K562 (cell line): Measurements from ENCODE around the gene GJA10. TPM values are rescaled to one million over a fixed set of nuclear protein-coding genes. Genes with fewer than 3 reads are reported as not detected.

ENCODE experiments used
- ATAC-seq: fragments of 200-7000 bp; cut with Tn5 transposase; 3 replicates; pipeline ENCODE4 v1.9.1; 2020; ENCODE audit warnings: moderate library complexity
- BruUV-seq: library from RNA; stranded (reverse); fragments of 400-500 nt; replicated peaks from 2 replicates; lab custom pipeline; 2021; lab: Mats Ljungman, UMichigan
- CTCF ChIA-PET: fragments of 300-600 bp; formaldehyde crosslinking; extraction: SDS; loops from one replicate; lab custom pipeline; 2021; ENCODE audit warnings: low intra/inter-chr PET ratio; lab: Yijun Ruan, JAX
- POLR2A ChIA-PET: fragments of 300-600, 350-650 bp; sonication (Branson Sonifier 250); formaldehyde crosslinking; extraction: SDS; loops from one replicate; lab custom pipeline; 2021; ENCODE audit warnings: antibody characterized with exemption, inconsistent platforms; lab: Yijun Ruan, JAX
- DNase-seq, 4 experiments: peaks; one replicate each; pipeline versions ENCODE4 v3.0.0 to v3.0.0-alpha.2; 2011 to 2018; ENCODE audit warnings: low spot score in 3 of 4, mixed read lengths in 3 of 4; ENCODE audit errors: extremely low read depth in 1 of 4
- FAIRE-seq: peaks from 2 replicates; lab custom pipeline; 2011; peaks lifted over from hg19 to GRCh38; lab: Jason Lieb, UNC
- H2AFZ ChIP-seq: 2 replicates; pipeline ENCODE4 v1.6.0; 2011; ENCODE audit warnings: low read depth, low read length, control low read depth, inconsistent platforms
- H3K27ac ChIP-seq: fragments of 200-600 bp; 3 replicates; pipeline ENCODE4 v1.8.0; 2011; ENCODE audit warnings: low read depth, mild to moderate bottlenecking, control low read depth, inconsistent platforms, low read length, moderate library complexity, mixed read lengths; ENCODE audit errors: extremely low read depth
- H3K27me3 ChIP-seq, 2 experiments: fragments of 300-600 bp in 1 of 2; 2 replicates in 1 of 2; 3 replicates in 1 of 2; pipeline versions ENCODE4 v1.6.0 to v1.8.0; 2011; ENCODE audit warnings: inconsistent platforms in 2 of 2, low read length in 2 of 2, mild to moderate bottlenecking in 1 of 2, mixed read lengths in 1 of 2, moderate library complexity in 1 of 2; ENCODE audit not compliant: control insufficient read depth in 2 of 2, insufficient read depth in 2 of 2
- H3K36me3 ChIP-seq: fragments of 300-600 bp; 3 replicates; pipeline ENCODE4 v1.8.0; 2011; ENCODE audit warnings: mild to moderate bottlenecking, low read length, inconsistent platforms; ENCODE audit not compliant: control insufficient read depth, insufficient read depth
- H3K4me1 ChIP-seq, 2 experiments: fragments of 200-600 bp in 1 of 2; replicated peaks in 1 of 2; 2 replicates in 1 of 2; 3 replicates in 1 of 2; pipeline versions ENCODE4 v1.5.1 to v1.8.0; 2011; ENCODE audit warnings: inconsistent platforms in 2 of 2, low read length in 2 of 2, mild to moderate bottlenecking in 1 of 2, mixed read lengths in 1 of 2, moderate library complexity in 1 of 2; ENCODE audit not compliant: control insufficient read depth in 2 of 2, insufficient read depth in 2 of 2
- H3K4me2 ChIP-seq: 2 replicates; pipeline ENCODE4 v1.6.1; 2011; ENCODE audit warnings: low read length, control low read depth, inconsistent platforms, mixed read lengths; ENCODE audit not compliant: insufficient read depth
- H3K4me3 ChIP-seq: fragments of 200-600 bp; sonication (generic), shearing (Covaris generic); 2 replicates; pipeline ENCODE4 v1.5.1; 2016; ENCODE audit warnings: control low read depth, inconsistent platforms
- H3K79me2 ChIP-seq: fragments of 200-600 bp; 3 replicates; pipeline ENCODE4 v1.8.0; 2011; ENCODE audit warnings: low read length, inconsistent platforms; ENCODE audit not compliant: control insufficient read depth, insufficient read depth
- H3K9ac ChIP-seq, 2 experiments: 2 replicates each; pipeline versions ENCODE4 v1.6.0 to v1.6.1; 2011; ENCODE audit warnings: low read depth in 2 of 2, low read length in 2 of 2, control low read depth in 1 of 2, inconsistent platforms in 1 of 2, mild to moderate bottlenecking in 1 of 2, mixed read lengths in 1 of 2; ENCODE audit not compliant: insufficient read depth in 1 of 2
- H3K9me1 ChIP-seq: one replicate; pipeline ENCODE4 v1.6.0; 2011; ENCODE audit warnings: inconsistent platforms, mild to moderate bottlenecking, low read length, moderate library complexity; ENCODE audit not compliant: control insufficient read depth, insufficient read depth
- H3K9me3 ChIP-seq: replicated peaks from 2 replicates; pipeline ENCODE4 v1.5.1; 2011; ENCODE audit warnings: low read depth, low read length, inconsistent platforms; ENCODE audit not compliant: control insufficient read depth, insufficient read depth
- H4K20me1 ChIP-seq: replicated peaks from 2 replicates; pipeline ENCODE4 v1.6.1; 2011; ENCODE audit warnings: low read length, inconsistent platforms, mixed read lengths; ENCODE audit not compliant: control insufficient read depth, insufficient read depth
- BACH1 ChIP-seq: fragments of 200-800 bp; sonication (Bioruptor generic); IDR thresholded peaks from 2 replicates; pipeline ENCODE4 v1.6.1; 2016; ENCODE audit warnings: missing genetic modification characterization, missing compliant biosample characterization
- CHCHD3 ChIP-seq: fragments of 250-450 bp; sonication (Bioruptor Pico); IDR thresholded peaks from 2 replicates; pipeline ENCODE4 v2.1.2; 2022; ENCODE audit warnings: mild to moderate bottlenecking
- ETV5 ChIP-seq: sonication (generic); formaldehyde crosslinking; IDR thresholded peaks from 2 replicates; pipeline ENCODE4 v1.4.0; 2020; ENCODE audit warnings: low read depth, mild to moderate bottlenecking, missing genetic modification reagents
- FOXK2 ChIP-seq, 2 experiments: fragments of 450-650 bp; IDR thresholded peaks in 1 of 2; conservative IDR thresholded peaks in 1 of 2; 2 replicates each; pipeline ENCODE4 v1.6.1; 2016; ENCODE audit warnings: low read depth in 2 of 2, mild to moderate bottlenecking in 1 of 2
- KAT2B ChIP-seq: IDR thresholded peaks from one replicate; pipeline ENCODE4 v1.6.1; 2012; ENCODE audit warnings: low read depth, mild to moderate bottlenecking, control low read depth, inconsistent platforms, low read length, moderate library complexity
- NFIX ChIP-seq: fragments of 250-450 bp; sonication (Bioruptor Pico); IDR thresholded peaks from 2 replicates; pipeline ENCODE4 v1.4.0; 2020; ENCODE audit warnings: low read depth, mild to moderate bottlenecking, moderate library complexity
- NR4A1 ChIP-seq, 2 experiments: fragments of 250-450 bp in 1 of 2; fragments of 450-650 bp in 1 of 2; sonication (Bioruptor Pico) in 1 of 2; IDR thresholded peaks; 2 replicates each; pipeline versions ENCODE4 v1.4.0 to v1.6.1; 2016 to 2020; ENCODE audit warnings: mild to moderate bottlenecking in 2 of 2, missing compliant biosample characterization in 1 of 2, missing genetic modification characterization in 1 of 2, moderate library complexity in 1 of 2
- PCBP1 ChIP-seq: fragments of 200-400 bp; formaldehyde crosslinking; IDR thresholded peaks from 2 replicates; pipeline ENCODE4 v1.6.1; 2018; ENCODE audit warnings: mild to moderate bottlenecking, low read depth, low read length; ENCODE audit not compliant: poor library complexity, severe bottlenecking
- RBM14 ChIP-seq: fragments of 200-400 bp; formaldehyde crosslinking; IDR thresholded peaks from 2 replicates; pipeline ENCODE4 v1.6.1; 2018; ENCODE audit warnings: low read depth, mild to moderate bottlenecking, low read length, moderate library complexity, borderline replicate concordance; ENCODE audit not compliant: insufficient read depth
- STAT5B ChIP-seq: fragments of 250-450 bp; sonication (Bioruptor Pico); IDR thresholded peaks from 2 replicates; pipeline ENCODE4 v1.8.0; 2021; ENCODE audit warnings: mild to moderate bottlenecking, inconsistent platforms
- TAF1 ChIP-seq: IDR thresholded peaks from 2 replicates; pipeline ENCODE4 v1.6.1; 2011; ENCODE audit warnings: mild to moderate bottlenecking, low read length, moderate library complexity; ENCODE audit not compliant: insufficient read depth, control insufficient read depth, severe bottlenecking; ENCODE audit errors: extremely low read depth
- ZNF384 ChIP-seq: IDR thresholded peaks from 2 replicates; pipeline ENCODE4 v1.6.1; 2012; ENCODE audit warnings: low read depth, low read length, improper control_type of control experiment
- ZNF785 ChIP-seq: fragments of 250-450 bp; sonication (Bioruptor Pico); IDR thresholded peaks from 2 replicates; pipeline ENCODE4 v1.4.0; 2020; ENCODE audit warnings: mild to moderate bottlenecking
- ZNF830 ChIP-seq: fragments of 250-450 bp; sonication (Bioruptor Pico); IDR thresholded peaks from 2 replicates; pipeline ENCODE4 v1.5.0; 2021; ENCODE audit warnings: mild to moderate bottlenecking
- WGBS: fragments of 100-300 bp; shearing (Covaris generic); methylation state at CpG from one replicate; pipeline ENCODE4 v1.1.6; 2016; ENCODE audit warnings: low coverage, mixed read lengths; ENCODE audit not compliant: insufficient coverage; ENCODE audit errors: missing lambda C conversion rate; 5-methylcytosine and 5-hydroxymethylcytosine counted together
- in situ Hi-C: fragments of 300-500 bp; cut with MboI; formaldehyde crosslinking; loops from 4 replicates; pipeline ENCODE4 v1.15.0; 2018; ENCODE audit warnings: inconsistent platforms, mixed read lengths
- intact Hi-C: fragments of 100-400 bp; cut with micrococcal nuclease; formaldehyde crosslinking; loops from 2 replicates; pipeline ENCODE4 v1.14.2; 2022
- polyA plus RNA-seq, 8 experiments: library from polyadenylated mRNA; depleted of rRNA in 4 of 8; stranded (reverse) in 5 of 8; unstranded in 3 of 8; fragments of >200 nt; fragmentation: Nextera tagmentation in 2 of 8; fragmentation: Illumina TruSeq in 1 of 8; extraction: Ambion mirVana in 2 of 8; extraction: Trizol in 1 of 8; gene quantifications; 2 replicates each; pipeline versions ENCODE4 v1.2.1 to v1.2.3, GENCODE V29; 2011 to 2014; ENCODE audit warnings: inconsistent platforms in 1 of 8, missing spikeins in 1 of 8
- total RNA-seq, 7 experiments: library from RNA; depleted of rRNA in 6 of 7; stranded (reverse); fragments of >200 nt in 6 of 7; fragmentation: Illumina TruSeq in 2 of 7; extraction: Trizol in 2 of 7; gene quantifications; 2 replicates each; pipeline versions ENCODE4 v1.2.1 to v1.2.3, GENCODE V29; 2011 to 2021; ENCODE audit warnings: low replicate concordance in 1 of 7

GJA10 gene
- total and polyA plus RNA-seq, 9 of the 15 experiments (the other 6 are each of a cell fraction or from before 2014, with no cell fraction given): not detected

DNA sequence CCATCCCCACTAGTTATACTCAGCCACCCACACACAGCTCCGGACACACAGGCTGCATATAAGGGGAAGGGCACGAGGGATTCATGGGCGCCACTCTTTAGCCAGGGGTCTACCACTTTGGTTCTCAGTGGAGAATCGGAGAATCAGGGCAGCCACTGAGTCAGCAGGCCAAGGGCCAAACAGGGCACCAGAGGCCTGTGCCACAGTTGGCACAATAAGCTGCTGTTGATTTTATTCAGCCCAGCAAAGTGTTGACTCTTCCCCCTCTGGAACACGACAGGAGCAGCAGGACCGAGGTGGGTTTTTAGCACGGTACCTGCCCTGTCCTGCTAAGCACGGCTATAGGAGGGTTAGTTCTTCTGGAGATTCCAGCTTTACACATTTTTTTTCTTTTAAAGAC lies 48.3 kb downstream of the GJA10 start:
- intact Hi-C loops: loop anchor here (5.0 to 10.0 kb wide), 2 partner anchors 242 to 455 kb away; no protein-coding TSS in a partner anchor
- H3K79me2 ChIP-seq: no peaks in the 10 kb centered on the region
- H3K27ac ChIP-seq: no peak overlapping the region
- POLR2A ChIA-PET: no interaction called here
- TF ChIP-seq ZNF785 (CRISPR knock-in tag) (no peak), ETV5 (CRISPR knock-in tag) (no peak), NFIX (CRISPR knock-in tag) (no peak)
- ATAC-seq (no peak), DNase-seq (no peak), FAIRE-seq (no peak)
- H3K27me3 ChIP-seq: peaks cover 0 to 7% of the 10 kb centered on the region in 2 experiments; a peak in 1 of 5 replicates
- no peaks in the 10 kb centered on the region for H3K36me3 ChIP-seq
- in situ Hi-C loops: no loop called here
- CTCF ChIA-PET: no interaction called here
- 28% methylated on average over 8 of the region's 8 CpGs for WGBS
- no peaks in the 10 kb centered on the region for H3K9me1 ChIP-seq
- no peak overlapping the region for H2AFZ ChIP-seq
- no peaks in the 10 kb centered on the region; the same call in 1 of the 2 replicates for H3K9me3 ChIP-seq
- no TSS peak for BruUV-seq
- H3K4me1 ChIP-seq: no peaks in the 10 kb centered on the region
- no peak overlapping the region for H3K4me2 ChIP-seq
- H3K9ac ChIP-seq: no peak overlapping the region
- H4K20me1 ChIP-seq: no peaks in the 10 kb centered on the region
- H3K4me3 ChIP-seq: no peak overlapping the region

DNA sequence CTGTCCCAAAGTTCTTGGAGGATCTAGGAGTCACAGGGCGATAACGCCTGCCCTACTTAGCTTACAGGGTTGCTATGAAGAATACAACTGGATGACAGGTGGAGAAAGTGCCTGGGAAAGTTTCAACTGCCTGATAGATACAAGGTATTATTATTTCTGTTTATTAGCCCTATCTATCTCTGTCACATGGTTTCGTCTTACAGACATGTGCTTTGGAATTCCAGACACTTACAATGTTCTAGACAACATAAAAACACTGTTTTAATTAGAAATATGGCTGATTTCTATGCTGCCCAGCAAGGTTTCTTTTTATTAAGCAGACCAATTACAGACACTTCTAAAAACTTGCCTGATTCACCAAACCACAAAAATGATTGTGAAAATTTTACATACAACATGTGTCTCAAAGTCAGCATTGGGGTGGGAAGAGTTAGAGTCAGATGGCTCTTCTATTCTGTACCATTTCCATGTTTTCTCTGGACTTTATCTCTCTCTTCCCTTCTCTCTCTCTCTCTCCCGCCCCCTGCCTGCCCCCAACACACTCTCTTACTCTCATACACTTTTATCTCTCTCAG lies 50.0 kb downstream of the GJA10 start:
- no peak overlapping the region for H3K9ac ChIP-seq
- no peaks in the 10 kb centered on the region for H4K20me1 ChIP-seq
- H3K9me3 ChIP-seq: no peaks in the 10 kb centered on the region; the same call in 1 of the 2 replicates
- FAIRE-seq (no peak), ATAC-seq (no peak), DNase-seq (no peak)
- no TSS peak for BruUV-seq
- no peak overlapping the region for H3K27ac ChIP-seq
- H2AFZ ChIP-seq: no peak overlapping the region
- no peaks in the 10 kb centered on the region for H3K79me2 ChIP-seq
- in situ Hi-C loops: no loop called here
- H3K4me2 ChIP-seq: no peak overlapping the region
- peaks cover 0 to 7% of the 10 kb centered on the region in 2 experiments; a peak in 1 of 5 replicates for H3K27me3 ChIP-seq
- H3K36me3 ChIP-seq: no peaks in the 10 kb centered on the region
- no peaks in the 10 kb centered on the region for H3K4me1 ChIP-seq
- H3K4me3 ChIP-seq: no peak overlapping the region
- ChIA-PET CTCF (no interaction called here), POLR2A (interaction anchor here (0.6 kb wide), 1 partner anchor 354 kb away, joined by 4 read pairs; no protein-coding TSS in a partner anchor)
- no peaks in the 10 kb centered on the region for H3K9me1 ChIP-seq
- WGBS: 10% methylated on average over 4 of the region's 4 CpGs
- intact Hi-C loops: loop anchor here (5.0 to 10.0 kb wide), 2 partner anchors 241 to 453 kb away; no protein-coding TSS in a partner anchor
- TF ChIP-seq RBM14 (no peak), ZNF384 (no peak), STAT5B (CRISPR knock-in tag) (no peak), NR4A1 (CRISPR knock-in tag; IDR thresholded peaks at IDR 0.05) (no peak), NR4A1 (tag; IDR thresholded peaks at IDR 0.05) (no peak), KAT2B (no peak), CHCHD3 (no peak), PCBP1 (no peak), TAF1 (no peak), ZNF830 (CRISPR knock-in tag) (no peak), BACH1 (tag) (no peak), FOXK2 (conservative IDR thresholded peaks at IDR 0.05 in 1 of 2, IDR thresholded peaks at IDR 0.05 in 1 of 2; ENCODE audit: low read depth in 2 of 2) (no peak)
